Rectal smooth muscle tissue (tissue), 1 donor: ENCODE data around the gene SHROOM1.
A peak's percentile ranks its signal among the peaks of the same experiment; 100 is the strongest.

Experiments
- H3K27ac ChIP-seq: one replicate; pipeline ENCODE4 v1.7.0; 2013; ENCODE audit warnings: low read depth, low read length, inconsistent platforms
- H3K27me3 ChIP-seq: one replicate; pipeline ENCODE4 v1.7.0; 2013; ENCODE audit warnings: low read length; ENCODE audit not compliant: control insufficient read depth, insufficient read depth
- H3K36me3 ChIP-seq: one replicate; pipeline ENCODE4 v1.7.0; 2013; ENCODE audit warnings: low read length; ENCODE audit not compliant: control insufficient read depth, insufficient read depth
- H3K4me1 ChIP-seq: one replicate; pipeline ENCODE4 v1.7.0; 2013; ENCODE audit warnings: low read length; ENCODE audit not compliant: control insufficient read depth, insufficient read depth
- H3K4me3 ChIP-seq: one replicate; pipeline ENCODE4 v1.7.0; 2013; ENCODE audit warnings: low read length
- H3K9ac ChIP-seq: one replicate; pipeline ENCODE4 v1.7.0; 2013; ENCODE audit warnings: low read length

Gene SHROOM1

DNA sequence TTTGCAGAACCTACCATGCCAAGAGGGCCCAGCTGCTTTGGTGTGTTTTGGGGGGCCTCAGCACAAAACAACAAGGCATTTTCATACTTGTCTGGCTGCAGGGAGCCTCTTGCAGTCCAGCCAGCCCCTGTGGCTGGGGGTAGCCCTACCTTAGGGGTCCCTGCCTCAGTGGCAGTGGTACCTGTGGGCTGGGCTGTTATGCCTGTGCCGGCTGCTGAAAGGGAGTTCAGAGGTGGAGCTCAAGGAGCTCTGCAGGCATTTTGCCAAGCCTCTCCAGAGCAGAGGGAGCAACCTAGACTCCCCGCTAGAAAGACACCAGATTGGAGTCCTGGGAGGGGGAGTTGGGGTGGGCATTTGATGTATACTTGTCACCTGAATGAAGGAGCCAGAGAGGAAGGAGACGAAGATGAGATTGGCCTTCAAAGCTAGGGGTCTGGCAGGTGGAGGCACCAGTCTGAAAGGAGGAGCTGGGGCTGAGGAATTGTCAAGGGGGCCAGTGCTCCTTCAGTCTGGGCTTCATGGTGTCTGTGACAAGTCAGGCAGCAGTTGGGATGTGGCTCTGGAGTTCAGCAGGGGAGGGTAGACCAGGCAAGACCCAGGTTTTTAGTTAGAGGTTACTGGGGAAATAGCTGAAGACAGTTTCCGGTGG, 1.5 kb downstream of the SHROOM1 start:
- no peak overlapping the region for H3K9ac ChIP-seq
- H3K36me3 ChIP-seq, result no peaks in the 10 kb centered on the region
- no peaks in the 10 kb centered on the region for H3K4me1 ChIP-seq
- H3K27me3 ChIP-seq, result peaks cover 2% of the 10 kb centered on the region
- H3K4me3 ChIP-seq, result peak overlapping the region; percentile 83
- H3K27ac ChIP-seq, result no peak overlapping the region

DNA sequence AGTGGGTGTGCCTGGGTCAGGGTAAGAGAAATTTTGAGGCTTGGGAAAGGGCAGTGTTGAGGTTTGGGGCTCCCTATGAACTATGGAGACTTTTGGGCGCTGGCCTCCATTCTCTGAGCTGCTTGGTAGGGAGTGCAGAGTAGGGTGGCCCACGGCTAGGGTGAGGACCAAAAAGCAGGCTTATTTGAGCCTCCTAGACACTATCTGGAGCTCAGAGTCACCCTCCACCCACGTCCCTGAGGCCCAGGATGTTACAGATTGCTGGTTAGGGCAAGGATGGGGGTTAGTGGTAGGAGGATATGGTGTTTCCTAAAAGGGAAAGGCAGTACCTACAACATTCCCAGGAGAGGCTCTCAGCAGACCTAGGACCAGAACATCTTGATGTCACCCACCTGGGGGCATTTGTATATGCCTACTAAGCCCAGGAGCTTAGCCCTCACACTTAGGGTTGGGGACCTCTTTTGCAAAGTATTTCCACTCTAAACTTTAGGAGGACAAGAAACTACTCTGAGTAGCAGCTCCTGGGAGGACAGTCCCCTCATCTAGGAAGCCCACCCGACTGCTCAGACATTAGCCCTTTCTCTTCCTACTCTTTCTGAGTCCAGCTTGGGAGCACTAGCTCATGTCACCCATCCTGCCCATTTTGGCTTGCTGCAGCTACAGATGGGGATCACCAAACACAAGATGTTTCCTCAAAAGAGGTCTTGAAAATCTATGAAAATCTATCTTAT, 2.3 kb downstream of the SHROOM1 start:
- Histone ChIP-seq H3K4me3 (no peak overlapping the region), H3K4me1 (no peaks in the 10 kb centered on the region), H3K36me3 (no peaks in the 10 kb centered on the region), H3K9ac (no peak overlapping the region), H3K27me3 (peaks cover 2% of the 10 kb centered on the region), H3K27ac (no peak overlapping the region)

DNA sequence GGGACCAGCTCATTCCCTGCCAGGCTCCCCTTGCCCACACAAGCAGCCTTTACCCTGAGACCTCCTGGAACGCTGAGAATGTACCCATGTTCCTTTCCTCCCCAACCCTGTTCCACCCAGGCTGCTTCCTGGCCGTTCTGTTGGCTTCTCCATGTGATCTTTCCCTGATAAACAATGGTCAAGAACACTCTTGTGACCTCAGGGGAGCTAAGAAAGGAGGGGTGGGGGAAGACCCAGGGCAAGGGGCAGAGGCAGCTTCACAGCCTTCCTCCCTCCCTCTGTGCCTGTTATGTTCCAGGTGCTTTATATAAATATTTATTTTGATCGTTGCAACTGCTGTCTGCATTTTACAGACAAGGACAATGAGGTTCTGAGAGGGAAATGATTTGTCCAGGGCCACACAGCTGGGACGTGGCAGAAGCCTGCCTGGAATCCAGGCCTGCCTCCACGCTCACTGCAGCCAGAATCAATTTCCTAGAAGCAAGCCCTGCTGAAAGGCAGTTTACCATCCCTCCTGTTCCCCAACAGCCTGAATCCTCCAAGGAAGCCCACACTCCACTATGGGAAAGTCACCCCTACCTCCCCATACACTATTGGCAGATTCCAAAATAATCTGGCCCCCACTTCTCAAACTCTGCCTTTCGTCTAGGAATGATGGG, 3.9 kb downstream of the SHROOM1 start:
- Histone ChIP-seq H3K4me3 (no peak overlapping the region), H3K36me3 (no peaks in the 10 kb centered on the region), H3K9ac (no peak overlapping the region), H3K27me3 (peaks cover 2% of the 10 kb centered on the region), H3K27ac (no peak overlapping the region), H3K4me1 (no peaks in the 10 kb centered on the region)

DNA sequence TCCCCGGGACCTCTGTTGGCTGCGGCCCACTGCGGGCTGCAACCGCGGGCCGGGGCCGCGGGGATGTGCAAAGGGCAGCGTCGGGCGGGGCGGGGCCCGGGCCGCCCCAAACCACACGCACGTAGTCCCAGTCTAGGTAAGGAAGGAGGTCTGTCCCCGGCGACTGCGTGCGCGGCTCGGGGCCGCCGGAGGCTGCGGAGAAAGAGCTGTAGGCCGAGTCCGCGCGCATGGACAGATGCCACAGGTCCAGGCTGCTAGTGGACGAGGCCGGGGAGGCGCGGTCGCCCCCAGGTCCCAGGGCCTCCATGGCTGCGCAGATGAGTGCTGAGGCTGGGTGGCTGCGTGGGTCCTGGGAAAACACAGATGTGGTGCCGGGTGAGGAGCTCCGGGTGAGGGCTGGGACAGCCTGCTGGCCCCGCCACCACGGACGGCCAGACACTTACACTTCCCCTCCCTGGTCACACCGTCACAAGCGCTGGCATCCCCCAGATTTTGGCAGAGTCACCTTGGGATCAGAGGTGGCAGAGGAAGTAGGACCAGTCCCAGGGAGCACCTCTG, 4.5 kb downstream of the SHROOM1 start:
- no peaks in the 10 kb centered on the region for H3K4me1 ChIP-seq
- no peak overlapping the region for H3K9ac ChIP-seq
- peaks cover 2% of the 10 kb centered on the region for H3K27me3 ChIP-seq
- no peaks in the 10 kb centered on the region for H3K36me3 ChIP-seq
- H3K4me3 ChIP-seq, result no peak overlapping the region
- no peak overlapping the region for H3K27ac ChIP-seq

DNA sequence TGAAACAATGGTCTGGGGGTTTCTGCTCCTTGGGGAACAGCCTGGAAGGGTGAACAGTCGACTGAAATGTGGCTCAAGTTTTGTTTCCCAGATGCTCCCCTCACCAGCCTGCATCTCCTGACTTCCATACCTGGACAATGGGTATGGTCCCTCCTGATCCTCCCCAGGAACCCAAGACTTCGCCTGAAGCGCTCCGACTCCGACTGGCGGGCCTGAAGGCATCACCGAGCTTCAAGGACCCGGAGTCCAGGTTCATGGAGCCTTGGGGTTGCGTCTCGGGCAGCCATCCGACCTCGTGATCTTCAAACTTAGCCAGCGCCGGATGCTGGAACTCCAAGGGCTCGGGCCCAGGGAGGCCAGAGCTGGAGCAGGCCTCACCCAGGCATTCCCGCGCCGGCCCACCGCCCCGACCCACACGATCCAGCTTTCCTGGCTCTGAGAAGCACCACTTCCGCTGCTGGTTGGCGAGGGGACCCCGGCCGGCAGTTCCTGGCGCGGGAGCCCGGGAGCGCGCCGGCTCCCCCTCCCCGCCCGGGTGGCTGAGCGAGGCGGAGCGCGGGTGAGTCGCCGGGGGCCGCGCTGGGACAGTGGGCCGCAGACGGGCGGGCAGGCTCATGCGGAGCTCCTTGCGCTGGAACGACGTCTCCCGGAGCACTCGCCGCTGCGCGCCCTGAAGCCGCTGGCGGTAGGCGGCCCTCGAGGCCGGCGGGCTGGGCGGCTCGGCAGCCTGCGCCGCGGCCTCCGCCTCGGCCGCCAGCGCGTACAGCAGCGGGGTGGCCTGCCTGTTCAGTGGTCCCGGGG, 5.2 kb downstream of the SHROOM1 start:
- H3K4me1 ChIP-seq, result peaks cover 1% of the 10 kb centered on the region
- H3K4me3 ChIP-seq, result no peak overlapping the region
- no peak overlapping the region for H3K27ac ChIP-seq
- H3K27me3 ChIP-seq, result peaks cover 2% of the 10 kb centered on the region
- no peaks in the 10 kb centered on the region for H3K36me3 ChIP-seq
- no peak overlapping the region for H3K9ac ChIP-seq

DNA sequence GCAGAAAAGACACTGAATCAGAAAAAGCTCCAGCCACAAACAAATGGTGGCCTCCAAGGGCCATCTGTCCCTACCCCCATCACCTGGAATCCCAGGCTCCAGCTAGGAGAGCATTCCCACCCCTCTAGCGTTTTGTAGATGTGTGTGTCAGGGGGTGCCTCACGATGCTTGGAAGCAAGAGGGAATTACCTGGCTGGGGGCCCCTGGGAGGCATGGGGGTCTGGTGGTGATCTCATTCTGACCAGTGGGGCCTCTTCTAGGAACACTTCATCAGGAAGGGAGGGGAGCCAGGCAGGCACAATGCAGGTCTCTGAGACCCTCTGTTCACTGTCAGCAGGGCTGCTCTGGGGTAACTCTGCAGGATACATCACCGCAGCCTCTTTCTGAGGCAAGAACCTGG, 6.0 kb downstream of the SHROOM1 start:
- Histone ChIP-seq H3K36me3 (no peaks in the 10 kb centered on the region), H3K4me3 (no peak overlapping the region), H3K27me3 (peaks cover 2% of the 10 kb centered on the region), H3K4me1 (peaks cover 2% of the 10 kb centered on the region), H3K9ac (no peak overlapping the region), H3K27ac (no peak overlapping the region)

- H3K4me3 ChIP-seq, result peak overlapping the region; percentile 40
- H3K4me1 ChIP-seq, result peaks cover 2% of the 10 kb centered on the region
- H3K36me3 ChIP-seq, result no peaks in the 10 kb centered on the region
- H3K27me3 ChIP-seq, result peaks cover 7% of the 10 kb centered on the region
- no peak overlapping the region for H3K9ac ChIP-seq
- H3K27ac ChIP-seq, result no peak overlapping the region
Measured at GRCh38 chr5:132823481-132824050, 6.9 kb downstream of the SHROOM1 start.

DNA sequence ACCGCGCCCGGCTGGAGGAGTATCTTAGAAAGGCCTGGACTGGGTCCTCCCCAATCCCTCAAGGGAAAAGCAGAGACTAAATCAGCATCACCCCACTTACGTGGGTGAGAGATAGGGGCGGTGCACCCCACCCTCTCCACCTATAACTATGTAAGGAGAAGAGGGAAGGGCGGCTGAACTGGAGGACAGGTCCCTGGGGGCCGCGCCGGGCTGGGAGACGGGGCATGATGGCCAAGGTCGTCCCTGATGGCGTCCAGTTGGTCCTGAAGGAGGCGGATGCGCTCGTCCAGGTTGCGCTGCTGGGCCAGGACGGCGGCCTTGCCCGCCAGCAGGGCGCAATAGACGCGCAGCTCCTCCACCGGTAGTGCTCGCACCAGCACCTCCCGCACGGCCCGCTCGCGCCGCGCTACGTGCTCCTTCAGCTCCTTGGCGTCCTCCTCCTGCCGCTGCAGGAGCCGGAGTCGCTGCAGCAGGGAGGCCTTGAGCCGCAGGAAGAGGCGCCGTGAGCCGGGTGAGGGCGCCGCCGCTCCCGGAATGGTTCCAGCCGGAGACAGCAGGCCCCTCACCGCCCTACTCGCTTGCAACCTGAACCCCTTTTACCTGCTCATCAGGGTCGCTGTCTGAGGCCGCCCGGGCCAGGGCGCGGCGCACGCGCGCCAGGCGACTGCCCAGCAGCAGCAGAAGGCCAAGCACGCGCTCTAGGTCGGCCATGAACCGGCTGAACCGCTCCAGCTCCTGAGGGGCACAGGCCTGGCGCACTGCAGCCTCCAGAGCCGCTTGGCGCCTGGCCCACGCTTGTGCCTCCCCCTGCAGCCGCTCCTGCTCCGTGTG, 7.6 kb downstream of the SHROOM1 start:
- H3K9ac ChIP-seq, result no peak overlapping the region
- no peak overlapping the region for H3K27ac ChIP-seq
- peaks cover 7% of the 10 kb centered on the region for H3K27me3 ChIP-seq

DNA sequence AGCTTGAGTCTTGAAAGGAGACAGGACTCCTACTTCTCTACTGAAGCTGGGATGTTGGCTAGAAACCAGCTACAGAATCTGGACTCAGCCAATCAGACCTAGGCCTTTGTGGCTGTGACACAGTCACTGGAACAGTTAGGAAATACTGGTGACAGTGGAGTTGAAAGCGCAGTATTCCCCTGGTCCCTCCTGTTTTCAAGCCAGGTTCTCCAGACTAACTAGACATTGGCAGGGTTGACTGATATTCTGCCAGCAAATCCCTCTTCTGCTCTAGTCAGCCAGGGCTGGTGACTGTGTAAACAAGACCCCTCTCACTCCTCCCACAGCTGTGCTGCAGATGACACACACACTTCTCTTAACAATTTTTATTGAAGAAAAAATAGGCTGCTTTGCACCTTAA, 8.7 kb downstream of the SHROOM1 start:
- no peak overlapping the region for H3K9ac ChIP-seq
- H3K36me3 ChIP-seq, result no peaks in the 10 kb centered on the region
- no peak overlapping the region for H3K4me3 ChIP-seq
- peaks cover 7% of the 10 kb centered on the region for H3K27me3 ChIP-seq
- no peak overlapping the region for H3K27ac ChIP-seq
- peaks cover 2% of the 10 kb centered on the region for H3K4me1 ChIP-seq

More for the DNA sequence above, 7.6 kb downstream of the SHROOM1 start:
- Histone ChIP-seq H3K4me1 (peaks cover 2% of the 10 kb centered on the region), H3K4me3 (peak overlapping the region; percentile 40), H3K36me3 (no peaks in the 10 kb centered on the region)

DNA sequence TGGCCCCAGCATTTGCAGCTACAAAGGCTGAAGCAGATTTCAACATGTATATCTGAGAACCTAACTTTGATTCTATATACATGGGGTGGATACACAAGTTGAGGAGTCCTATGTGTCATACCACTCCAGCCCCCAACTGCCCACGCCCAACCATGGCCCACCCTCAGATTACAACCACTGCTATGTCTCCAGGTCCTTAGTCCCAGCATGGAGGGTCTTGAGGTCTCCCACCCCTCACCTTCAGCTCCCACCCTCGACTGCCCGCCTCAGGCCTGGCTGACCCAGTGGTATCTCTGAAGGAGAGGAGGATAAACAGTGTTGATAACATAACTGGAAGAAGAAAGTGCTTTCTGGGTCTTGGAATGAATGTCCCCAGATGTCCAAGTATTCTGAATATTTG, 9.1 kb downstream of the SHROOM1 start:
- Histone ChIP-seq H3K4me3 (no peak overlapping the region), H3K36me3 (no peaks in the 10 kb centered on the region), H3K27ac (no peak overlapping the region), H3K9ac (no peak overlapping the region), H3K4me1 (peaks cover 2% of the 10 kb centered on the region), H3K27me3 (peaks cover 7% of the 10 kb centered on the region)

- H3K9ac ChIP-seq, result no peak overlapping the region
- no peaks in the 10 kb centered on the region for H3K36me3 ChIP-seq
- H3K27me3 ChIP-seq, result peaks cover 7% of the 10 kb centered on the region
- no peak overlapping the region for H3K4me3 ChIP-seq
- no peak overlapping the region for H3K27ac ChIP-seq
- peaks cover 2% of the 10 kb centered on the region for H3K4me1 ChIP-seq
Measured at GRCh38 chr5:132820162-132820754, 10.2 kb downstream of the SHROOM1 start.
